Neural cell (in vitro differentiated cells): Measurements from ENCODE around the gene C9orf57.

Experiments used
- EP300 ChIP-seq: fragments of 450-650 bp; conservative IDR thresholded peaks from 2 replicates; pipeline ENCODE4 v1.6.1; 2014; ENCODE audit warnings: antibody characterized with exemption, mild to moderate bottlenecking, moderate library complexity; ENCODE audit not compliant: poor library complexity, severe bottlenecking
- EZH2 ChIP-seq: fragments of 200-600, 300-800 bp; shearing (Covaris generic), sonication (generic); IDR thresholded peaks from 2 replicates; pipeline ENCODE4 v1.6.1; 2014; ENCODE audit warnings: antibody characterized with exemption, low read length, borderline replicate concordance, mild to moderate bottlenecking; ENCODE audit not compliant: insufficient read depth, poor library complexity, severe bottlenecking
- MXI1 ChIP-seq: fragments of 450-650 bp; conservative IDR thresholded peaks from 2 replicates; pipeline ENCODE4 v1.6.1; 2014; ENCODE audit warnings: antibody characterized with exemption, mild to moderate bottlenecking; ENCODE audit not compliant: poor library complexity, severe bottlenecking
- POLR2AphosphoS5 ChIP-seq: IDR thresholded peaks from 2 replicates; pipeline ENCODE4 v1.6.1; 2012
- RAD21 ChIP-seq: fragments of 450-650 bp; conservative IDR thresholded peaks from 2 replicates; pipeline ENCODE4 v1.6.1; 2014; ENCODE audit warnings: antibody characterized with exemption, mild to moderate bottlenecking, moderate library complexity
- SMC3 ChIP-seq: fragments of 450-650 bp; conservative IDR thresholded peaks from 2 replicates; pipeline ENCODE4 v1.6.1; 2014; ENCODE audit warnings: antibody characterized with exemption, mild to moderate bottlenecking, moderate library complexity; ENCODE audit not compliant: poor library complexity
- TAF1 ChIP-seq: IDR thresholded peaks from 2 replicates; pipeline ENCODE4 v1.6.1; 2012; ENCODE audit warnings: low read depth
- TF ChIP-seq, protein P1 (sequence below): fragments of 450-650 bp; IDR thresholded peaks from 2 replicates; pipeline ENCODE4 v1.5.1; 2014; ENCODE audit warnings: antibody characterized with exemption, mild to moderate bottlenecking, moderate library complexity; ENCODE audit not compliant: poor library complexity, severe bottlenecking
- TF ChIP-seq, protein P2 (sequence below): IDR thresholded peaks from 2 replicates; pipeline ENCODE4 v1.6.1; 2012; ENCODE audit warnings: borderline replicate concordance

DNA sequence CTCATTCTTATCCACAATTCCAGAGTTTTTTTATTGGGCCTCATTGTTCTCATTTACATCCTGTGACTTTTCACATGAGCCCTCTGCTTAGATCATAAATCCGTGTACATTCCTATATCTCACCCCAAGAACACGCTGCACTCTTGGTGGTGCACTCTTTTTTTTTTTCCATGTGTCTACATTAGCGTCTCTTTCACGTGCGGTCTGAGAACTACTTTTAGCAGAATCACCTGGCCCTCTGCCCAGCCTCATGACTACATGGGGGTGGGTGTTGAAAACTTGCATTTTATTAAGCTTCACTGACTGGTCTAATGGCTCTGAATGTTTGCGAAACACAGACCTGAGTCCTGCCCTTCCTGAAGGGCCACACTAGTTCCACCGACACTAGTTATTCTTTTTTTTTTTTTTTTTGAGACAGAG lies 18.6 kb downstream of the C9orf57 start:
- TF ChIP-seq, protein P1, sequence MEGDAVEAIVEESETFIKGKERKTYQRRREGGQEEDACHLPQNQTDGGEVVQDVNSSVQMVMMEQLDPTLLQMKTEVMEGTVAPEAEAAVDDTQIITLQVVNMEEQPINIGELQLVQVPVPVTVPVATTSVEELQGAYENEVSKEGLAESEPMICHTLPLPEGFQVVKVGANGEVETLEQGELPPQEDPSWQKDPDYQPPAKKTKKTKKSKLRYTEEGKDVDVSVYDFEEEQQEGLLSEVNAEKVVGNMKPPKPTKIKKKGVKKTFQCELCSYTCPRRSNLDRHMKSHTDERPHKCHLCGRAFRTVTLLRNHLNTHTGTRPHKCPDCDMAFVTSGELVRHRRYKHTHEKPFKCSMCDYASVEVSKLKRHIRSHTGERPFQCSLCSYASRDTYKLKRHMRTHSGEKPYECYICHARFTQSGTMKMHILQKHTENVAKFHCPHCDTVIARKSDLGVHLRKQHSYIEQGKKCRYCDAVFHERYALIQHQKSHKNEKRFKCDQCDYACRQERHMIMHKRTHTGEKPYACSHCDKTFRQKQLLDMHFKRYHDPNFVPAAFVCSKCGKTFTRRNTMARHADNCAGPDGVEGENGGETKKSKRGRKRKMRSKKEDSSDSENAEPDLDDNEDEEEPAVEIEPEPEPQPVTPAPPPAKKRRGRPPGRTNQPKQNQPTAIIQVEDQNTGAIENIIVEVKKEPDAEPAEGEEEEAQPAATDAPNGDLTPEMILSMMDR = no peak
- TF ChIP-seq RAD21 (no peak), EP300 (no peak), EZH2 (no peak), MXI1 (no peak), POLR2AphosphoS5 (no peak), TAF1 (no peak), SMC3 (no peak)
- TF ChIP-seq, protein P2, sequence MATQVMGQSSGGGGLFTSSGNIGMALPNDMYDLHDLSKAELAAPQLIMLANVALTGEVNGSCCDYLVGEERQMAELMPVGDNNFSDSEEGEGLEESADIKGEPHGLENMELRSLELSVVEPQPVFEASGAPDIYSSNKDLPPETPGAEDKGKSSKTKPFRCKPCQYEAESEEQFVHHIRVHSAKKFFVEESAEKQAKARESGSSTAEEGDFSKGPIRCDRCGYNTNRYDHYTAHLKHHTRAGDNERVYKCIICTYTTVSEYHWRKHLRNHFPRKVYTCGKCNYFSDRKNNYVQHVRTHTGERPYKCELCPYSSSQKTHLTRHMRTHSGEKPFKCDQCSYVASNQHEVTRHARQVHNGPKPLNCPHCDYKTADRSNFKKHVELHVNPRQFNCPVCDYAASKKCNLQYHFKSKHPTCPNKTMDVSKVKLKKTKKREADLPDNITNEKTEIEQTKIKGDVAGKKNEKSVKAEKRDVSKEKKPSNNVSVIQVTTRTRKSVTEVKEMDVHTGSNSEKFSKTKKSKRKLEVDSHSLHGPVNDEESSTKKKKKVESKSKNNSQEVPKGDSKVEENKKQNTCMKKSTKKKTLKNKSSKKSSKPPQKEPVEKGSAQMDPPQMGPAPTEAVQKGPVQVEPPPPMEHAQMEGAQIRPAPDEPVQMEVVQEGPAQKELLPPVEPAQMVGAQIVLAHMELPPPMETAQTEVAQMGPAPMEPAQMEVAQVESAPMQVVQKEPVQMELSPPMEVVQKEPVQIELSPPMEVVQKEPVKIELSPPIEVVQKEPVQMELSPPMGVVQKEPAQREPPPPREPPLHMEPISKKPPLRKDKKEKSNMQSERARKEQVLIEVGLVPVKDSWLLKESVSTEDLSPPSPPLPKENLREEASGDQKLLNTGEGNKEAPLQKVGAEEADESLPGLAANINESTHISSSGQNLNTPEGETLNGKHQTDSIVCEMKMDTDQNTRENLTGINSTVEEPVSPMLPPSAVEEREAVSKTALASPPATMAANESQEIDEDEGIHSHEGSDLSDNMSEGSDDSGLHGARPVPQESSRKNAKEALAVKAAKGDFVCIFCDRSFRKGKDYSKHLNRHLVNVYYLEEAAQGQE = no peak
